Sigmoid colon (tissue), 7 donors: ENCODE data around the gene LSM2. TPM values are rescaled to one million over a fixed set of nuclear protein-coding genes. Genes with fewer than 3 reads are reported as not detected.

Source experiments
- DNase-seq: peaks from one replicate; pipeline ENCODE4 v3.0.0-alpha.2; 2019
- H3K27ac ChIP-seq, 4 donors: fragments of 200-600 bp; sonication (generic); one replicate each; pipeline ENCODE4 v1.5.1; 2016 to 2019; ENCODE audit warnings: mild to moderate bottlenecking in 1 of 4
- H3K27me3 ChIP-seq, 3 donors: fragments of 200-600 bp; sonication (generic); one replicate each; pipeline ENCODE4 v1.5.1; 2019; ENCODE audit warnings: mild to moderate bottlenecking in 1 of 3
- H3K36me3 ChIP-seq, 4 donors: fragments of 200-600 bp; sonication (generic); one replicate each; pipeline ENCODE4 v1.5.1; 2016 to 2019
- H3K4me1 ChIP-seq, 4 donors: fragments of 200-600 bp; sonication (generic); one replicate each; pipeline ENCODE4 v1.5.1; 2017 to 2019
- H3K4me3 ChIP-seq, 4 donors: fragments of 200-600 bp; sonication (generic); one replicate each; pipeline ENCODE4 v1.5.1; 2017 to 2019; ENCODE audit warnings: mild to moderate bottlenecking in 2 of 4, moderate library complexity in 1 of 4
- H3K9me3 ChIP-seq, 4 donors: fragments of 200-600 bp in 3 of 4; sonication (generic) in 3 of 4; one replicate each; pipeline versions ENCODE4 v1.5.1 to v1.6.1; 2013 to 2019
- CTCF ChIP-seq, 4 experiments: fragments of 450-650 bp in 3 of 4; fragments of 200-600 bp in 1 of 4; IDR thresholded peaks; one replicate each; pipeline ENCODE4 v1.5.1; 2016 to 2019; ENCODE audit warnings: antibody characterized with exemption in 4 of 4, mild to moderate bottlenecking in 3 of 4, moderate library complexity in 2 of 4
- EP300 ChIP-seq, 4 donors: sonication (generic); formaldehyde crosslinking; IDR thresholded peaks; one replicate each; pipeline ENCODE4 v1.6.1; 2017; ENCODE audit warnings: antibody characterized with exemption in 4 of 4
- POLR2A ChIP-seq, 2 donors: fragments of 450-650 bp; IDR thresholded peaks; one replicate each; pipeline ENCODE4 v1.6.1; 2016; ENCODE audit warnings: antibody characterized with exemption in 2 of 2, mild to moderate bottlenecking in 2 of 2, moderate library complexity in 2 of 2
- POLR2AphosphoS5 ChIP-seq, 4 donors: sonication (generic); formaldehyde crosslinking; IDR thresholded peaks; one replicate each; pipeline ENCODE4 v1.6.1; 2017; ENCODE audit warnings: antibody characterized with exemption in 4 of 4
- WGBS, 2 donors: extraction: QIAGEN DNeasy Blood & Tissue Kit; methylation state at CpG; one replicate each; pipeline ENCODE4 v1.1.7; 2013; 5-methylcytosine and 5-hydroxymethylcytosine counted together
- intact Hi-C: fragments of 100-400 bp; cut with DNase I; formaldehyde crosslinking; loops from one replicate; pipeline ENCODE4 v1.15.1; 2023
- polyA plus RNA-seq, 3 donors: library from polyadenylated mRNA; stranded (reverse); fragments of 200-250 nt; gene quantifications; one replicate each; pipeline ENCODE4 v1.2.3, GENCODE V29; 2013
- total RNA-seq, 4 donors: library from RNA; depleted of rRNA; stranded (reverse); fragments of >200 nt; gene quantifications; one replicate each; pipeline ENCODE4 v1.1.0, GENCODE V29; 2016
- donor health status: healthy with polysubstance abuse.
- donor health status: Bipolar disorder and iron deficiency.
- donor health status: healthy.

The LSM2 gene
- total and polyA plus RNA-seq, 7 donors = 28.4 to 94.7 (median 49.9) TPM

- no peaks in the 10 kb centered on the region for H3K27me3 ChIP-seq
- H3K4me1 ChIP-seq = peaks cover 0 to 10% (median 10%) of the 10 kb centered on the region in 4 donors
- no peak for DNase-seq
- 94 to 96% methylated on average over 5 of the region's 5 CpGs for WGBS, 2 donors
- H3K4me3 ChIP-seq = no peak overlapping the region
- TF ChIP-seq POLR2AphosphoS5 (IDR thresholded peaks at IDR 0.05) = no peak
- no peak for TF ChIP-seq POLR2A (IDR thresholded peaks at IDR 0.05)
- no peak for TF ChIP-seq EP300 (IDR thresholded peaks at IDR 0.05)
- no peak overlapping the region for H3K27ac ChIP-seq
- intact Hi-C loops = no loop called here
- H3K9me3 ChIP-seq = no peaks in the 10 kb centered on the region
- H3K36me3 ChIP-seq = peaks cover 11 to 48% (median 41%) of the 10 kb centered on the region in 4 donors
Observed at GRCh38 chr6:31778193-31778592, 28.6 kb downstream of the LSM2 start.

- Histone ChIP-seq H3K9me3 (no peaks in the 10 kb centered on the region), H3K4me1 (peaks cover 0 to 10% (median 10%) of the 10 kb centered on the region in 4 donors), H3K27ac (no peak overlapping the region), H3K27me3 (no peaks in the 10 kb centered on the region), H3K36me3 (peaks cover 8 to 43% (median 36%) of the 10 kb centered on the region in 4 donors), H3K4me3 (no peak overlapping the region)
- no peak for TF ChIP-seq POLR2A (IDR thresholded peaks at IDR 0.05)
- no peak for TF ChIP-seq POLR2AphosphoS5 (IDR thresholded peaks at IDR 0.05)
- no peak for TF ChIP-seq CTCF (IDR thresholded peaks at IDR 0.05)
- no peak for TF ChIP-seq EP300 (IDR thresholded peaks at IDR 0.05)
- WGBS, 2 donors = 89 to 90% methylated on average over 5 of the region's 5 CpGs
- intact Hi-C loops = no loop called here
- no peak for DNase-seq
Observed at GRCh38 chr6:31777667-31778050, 29.1 kb downstream of the LSM2 start.

GRCh38 chr6:31776989-31777666 lies 29.6 kb downstream of the LSM2 start, which contains the start of gene VWA7:
TSS of gene VWA7 (minus strand) at chr6:31777328. CDS start at chr6:31776779, 549 bp downstream.
- no peak for TF ChIP-seq POLR2A (IDR thresholded peaks at IDR 0.05)
- no peak for TF ChIP-seq EP300 (IDR thresholded peaks at IDR 0.05)
- no peak for TF ChIP-seq CTCF (IDR thresholded peaks at IDR 0.05)
- peak in 2 of 4 donors; percentile 22 to 39 for TF ChIP-seq POLR2AphosphoS5 (IDR thresholded peaks at IDR 0.05)
- no peaks in the 10 kb centered on the region for H3K27me3 ChIP-seq
- no peak for DNase-seq
- no peak within 1 kb of the TSS for H3K4me3 ChIP-seq
- H3K36me3 ChIP-seq = peaks cover 3 to 38% (median 31%) of the 10 kb centered on the region in 4 donors
- peak within 1 kb of the TSS in 1 of 4 donors; percentile 5 for H3K27ac ChIP-seq
- no peaks in the 10 kb centered on the region for H3K9me3 ChIP-seq
- intact Hi-C loops = no loop called here
- WGBS, 2 donors = 9 to 14% methylated on average over 15 of the region's 15 CpGs
- H3K4me1 ChIP-seq = peaks cover 0 to 10% (median 10%) of the 10 kb centered on the region in 4 donors

DNA sequence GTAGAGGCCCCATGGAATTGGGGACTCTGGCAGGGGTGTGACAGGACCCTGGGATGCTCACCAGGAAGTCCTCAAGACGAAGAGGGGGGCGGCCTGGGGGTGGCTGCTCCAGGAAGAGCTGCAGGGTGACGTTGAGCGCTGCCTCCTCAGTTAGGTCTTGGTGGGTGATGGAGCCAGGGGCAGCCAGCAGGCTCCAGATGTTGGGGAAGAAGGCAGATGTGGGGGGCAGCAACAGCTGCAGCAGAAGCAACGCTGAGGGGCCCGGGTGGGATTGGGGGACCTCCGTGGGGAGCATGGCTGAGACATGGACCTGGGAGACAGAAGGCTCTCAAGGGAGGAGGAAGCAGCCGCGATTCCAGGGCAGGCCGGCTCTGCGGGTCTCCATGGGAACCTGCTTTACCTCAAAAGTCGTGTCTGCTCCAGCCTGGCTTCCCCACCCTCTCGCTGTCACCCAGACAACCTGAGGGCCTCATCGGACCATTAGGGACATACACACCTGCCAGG lies 30.2 kb downstream of the LSM2 start:
- peaks cover 0 to 32% (median 25%) of the 10 kb centered on the region in 4 donors for H3K36me3 ChIP-seq
- peaks cover 0 to 10% (median 10%) of the 10 kb centered on the region in 4 donors for H3K4me1 ChIP-seq
- intact Hi-C loops = no loop called here
- 25 to 26% methylated on average over 14 of the region's 14 CpGs for WGBS, 2 donors
- H3K4me3 ChIP-seq = no peak overlapping the region
- TF ChIP-seq POLR2A (IDR thresholded peaks at IDR 0.05) = no peak
- no peak for TF ChIP-seq CTCF (IDR thresholded peaks at IDR 0.05)
- TF ChIP-seq POLR2AphosphoS5 (IDR thresholded peaks at IDR 0.05) = no peak
- no peak for TF ChIP-seq EP300 (IDR thresholded peaks at IDR 0.05)
- DNase-seq = no peak
- H3K27me3 ChIP-seq = no peaks in the 10 kb centered on the region
- no peaks in the 10 kb centered on the region for H3K9me3 ChIP-seq
- H3K27ac ChIP-seq = no peak overlapping the region

DNA sequence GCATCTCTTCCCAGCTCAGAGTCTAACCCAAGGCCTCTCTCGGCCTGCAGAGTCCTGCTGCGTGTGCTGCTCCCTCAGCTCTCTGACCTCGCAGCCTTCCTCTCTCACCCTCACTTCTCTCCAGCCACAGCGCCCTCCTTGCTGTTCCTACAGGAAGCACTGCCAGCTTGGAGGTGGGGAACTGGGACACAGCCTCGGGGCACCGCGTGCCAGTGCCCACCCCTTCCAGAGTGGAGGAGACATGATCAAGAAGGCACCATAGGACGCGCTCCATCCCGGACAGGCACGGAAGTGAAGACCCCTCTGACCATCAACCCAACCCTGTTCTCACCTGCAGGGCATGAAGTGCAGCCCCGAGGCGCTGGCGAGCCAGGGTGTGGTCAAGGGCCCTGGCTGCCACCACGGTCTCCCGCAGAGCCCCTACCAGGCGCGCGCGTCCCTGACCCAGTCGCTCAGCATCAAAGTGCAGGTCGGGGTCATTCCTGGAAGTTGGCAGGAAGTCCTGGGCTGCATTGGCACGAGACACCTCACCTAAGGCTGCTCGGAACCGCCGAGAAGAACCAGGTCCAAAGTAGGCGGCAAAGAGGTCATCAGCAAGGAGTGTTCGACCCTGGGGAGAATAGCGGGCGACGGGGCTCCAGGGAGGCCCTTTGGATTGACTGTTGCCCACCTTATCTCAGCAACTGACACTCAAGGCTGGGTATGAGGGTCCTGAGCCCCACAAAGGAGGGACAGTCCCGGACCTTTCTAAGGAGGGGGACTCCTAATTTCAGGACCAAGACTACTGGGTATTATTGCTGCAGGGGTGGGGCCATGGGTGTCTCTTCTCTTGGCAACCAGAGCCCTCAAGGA lies 30.9 kb downstream of the LSM2 start:
- no peaks in the 10 kb centered on the region for H3K9me3 ChIP-seq
- H3K27me3 ChIP-seq = no peaks in the 10 kb centered on the region
- TF ChIP-seq CTCF (IDR thresholded peaks at IDR 0.05) = no peak
- H3K27ac ChIP-seq = no peak overlapping the region
- DNase-seq = no peak
- H3K4me1 ChIP-seq = peaks cover 0 to 10% (median 10%) of the 10 kb centered on the region in 4 donors
- intact Hi-C loops = no loop called here
- peaks cover 0 to 25% (median 21%) of the 10 kb centered on the region in 4 donors for H3K36me3 ChIP-seq
- WGBS, 2 donors = 66 to 90% methylated on average over 32 of the region's 32 CpGs
- no peak overlapping the region for H3K4me3 ChIP-seq
